NCI-H774 (cell line): ENCODE data around the gene CYP2R1.
"Not testable (repeated sequence)": the region's sequence is repeated elsewhere in the genome, so short reads cannot be mapped to it uniquely, and the experiment has no call there.

ENCODE experiments used
- DNase-seq: peaks from one replicate; lab custom pipeline; 2025; lab: John Stamatoyannopoulos, UW

Gene CYP2R1

DNA sequence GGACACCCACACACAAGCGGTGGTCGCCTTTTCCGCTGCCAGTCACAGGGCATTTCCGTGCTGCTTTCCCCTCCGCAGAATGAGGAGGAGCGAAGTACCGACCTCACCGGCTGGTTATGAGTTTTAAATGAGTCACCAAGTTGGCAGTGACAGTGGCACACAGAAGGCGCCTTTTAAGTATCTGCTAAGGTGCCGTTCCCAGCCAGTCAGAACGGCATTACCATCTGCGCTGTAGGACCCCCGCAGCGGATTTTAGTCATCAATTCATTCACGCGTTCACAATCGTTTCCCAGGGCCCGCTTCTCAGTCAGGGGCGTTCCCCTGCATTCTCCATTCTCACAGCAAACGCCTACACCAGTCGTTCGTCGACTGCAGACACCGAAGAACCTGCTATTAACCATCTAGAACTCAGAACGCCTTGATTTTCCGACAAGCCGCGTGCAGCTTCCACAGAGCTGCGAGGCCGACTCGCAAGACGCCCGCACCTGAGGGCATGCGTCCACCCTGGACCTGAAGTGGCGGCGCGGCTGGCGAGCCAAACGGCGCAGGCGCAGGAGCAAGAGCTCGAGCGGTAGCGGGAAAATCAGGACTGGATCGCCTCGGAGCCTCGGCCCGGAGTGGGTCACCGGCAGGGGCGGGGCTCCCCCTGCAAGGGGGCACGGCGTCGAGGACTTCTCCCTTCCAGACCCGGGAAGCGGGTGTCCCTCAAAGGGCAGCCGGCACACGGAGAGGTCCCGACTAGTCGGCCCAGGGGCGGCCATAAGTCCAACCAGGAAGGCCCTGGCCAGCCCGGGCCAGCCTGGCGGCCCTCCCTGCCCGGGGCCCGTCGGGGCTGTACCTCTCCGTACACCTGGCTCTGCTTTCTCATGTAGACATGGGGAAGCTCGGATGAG is 642 bp downstream of the CYP2R1 start:
- DNase-seq: peak; percentile 85

DNA sequence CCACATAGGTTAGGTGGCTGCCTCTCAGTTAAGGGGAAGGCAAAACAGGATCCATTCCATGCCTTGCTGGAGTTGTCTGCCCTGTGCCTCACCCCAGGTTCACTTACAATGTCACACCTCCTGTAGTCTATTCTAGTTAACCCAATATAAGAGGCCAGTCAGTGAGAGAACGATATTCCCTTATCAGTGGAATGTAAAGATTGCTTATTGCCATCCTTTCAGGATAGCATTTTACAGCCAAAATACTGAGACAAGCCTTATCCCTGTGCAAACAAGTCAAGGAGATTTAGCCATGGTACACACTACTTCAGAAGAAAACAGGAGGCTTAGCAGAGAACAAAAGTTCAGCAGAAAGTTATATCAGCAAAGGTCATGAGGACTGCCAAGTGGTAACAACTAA is 5.5 kb downstream of the CYP2R1 start:
- DNase-seq: no peak

DNA sequence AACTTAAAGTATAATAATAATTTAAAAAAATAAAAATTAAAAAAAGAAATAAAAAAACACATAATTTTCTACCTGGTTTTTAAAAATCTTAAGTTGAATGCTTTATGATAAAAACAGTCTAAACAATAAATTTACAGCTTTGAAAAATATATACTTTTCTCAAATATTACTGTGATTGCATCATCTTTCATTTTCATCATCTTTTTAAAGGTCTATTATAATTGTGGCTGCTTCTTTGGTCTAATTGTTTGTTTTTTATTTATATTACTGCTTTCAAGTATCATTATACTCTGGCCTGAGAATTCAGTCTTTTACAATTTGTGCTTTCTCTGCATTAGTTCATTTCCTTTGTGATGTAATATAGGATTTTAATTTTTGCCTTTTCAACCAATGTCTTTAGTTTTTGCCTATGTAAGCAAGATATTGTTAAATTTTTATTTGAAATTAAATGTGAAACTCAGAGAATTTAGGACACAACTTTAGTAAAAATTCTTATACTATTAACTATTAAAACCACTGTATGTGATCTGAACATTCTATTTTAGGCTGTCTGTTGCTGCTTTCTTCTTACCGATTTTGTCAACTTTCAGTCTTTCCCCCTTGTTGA is 7.3 kb downstream of the CYP2R1 start:
- no peak for DNase-seq

DNA sequence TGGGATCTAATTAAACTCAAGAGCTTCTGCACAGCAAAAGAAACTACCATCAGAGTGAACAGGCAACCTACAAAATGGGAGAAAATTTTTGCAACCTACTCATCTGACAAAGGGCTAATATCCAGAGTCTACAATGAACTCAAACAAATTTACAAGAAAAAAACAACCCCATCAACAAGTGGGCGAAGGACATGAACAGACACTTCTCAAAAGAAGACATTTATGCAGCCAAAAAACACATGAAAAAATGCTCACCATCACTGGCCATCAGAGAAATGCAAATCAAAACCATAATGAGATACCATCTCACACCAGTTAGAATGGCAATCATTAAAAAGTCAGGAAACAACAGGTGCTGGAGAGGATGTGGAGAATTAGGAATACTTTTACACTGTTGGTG is 8.3 kb downstream of the CYP2R1 start:
- not testable (repeated sequence) for DNase-seq

DNA sequence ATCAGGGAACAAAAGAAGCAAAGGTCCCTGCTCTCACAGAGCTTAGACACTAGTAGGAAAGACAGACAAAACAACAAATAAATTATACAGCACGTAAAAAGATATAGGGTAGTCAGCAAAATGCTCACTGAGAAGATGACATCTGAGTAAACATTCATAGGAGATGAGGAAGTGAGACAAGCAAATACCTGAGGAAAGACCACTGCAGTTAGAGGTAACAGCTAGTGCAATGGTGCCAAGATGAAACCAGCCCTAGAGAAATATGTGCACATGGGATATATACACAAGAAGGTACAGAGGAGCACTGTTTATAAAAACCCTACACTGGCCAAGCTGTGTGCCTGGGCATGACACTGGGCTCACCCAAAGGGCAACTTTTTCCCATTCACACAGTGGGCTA is 9.8 kb downstream of the CYP2R1 start:
- no peak for DNase-seq

DNA sequence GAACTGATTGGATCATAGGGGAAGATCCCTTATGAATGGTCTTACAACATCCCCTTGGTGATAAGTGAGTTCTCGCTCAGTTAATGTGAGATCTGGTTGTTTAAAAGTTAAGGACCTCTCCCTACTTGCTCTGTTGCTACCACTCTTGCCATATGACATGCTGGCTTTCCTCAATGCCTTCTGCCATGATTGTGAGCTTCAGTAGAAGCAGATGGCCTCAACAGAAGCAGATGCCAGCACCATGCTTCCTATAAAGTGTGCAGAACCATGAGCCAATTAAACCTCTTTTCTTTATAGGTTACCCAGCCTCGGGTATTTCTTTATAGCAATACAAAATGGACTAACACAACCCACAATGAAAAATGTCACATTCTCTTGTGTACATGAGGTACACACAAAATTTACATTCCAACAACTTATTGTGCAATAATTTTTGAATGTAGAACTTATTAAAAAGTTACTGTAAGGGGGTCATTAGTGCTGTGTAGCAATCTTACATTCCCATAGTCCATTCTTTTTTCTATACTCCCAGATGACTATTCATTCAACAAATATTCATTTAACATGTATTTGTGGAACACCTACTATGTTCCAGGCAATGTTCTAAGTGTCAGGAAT is 10.3 kb downstream of the CYP2R1 start:
- no peak for DNase-seq

DNA sequence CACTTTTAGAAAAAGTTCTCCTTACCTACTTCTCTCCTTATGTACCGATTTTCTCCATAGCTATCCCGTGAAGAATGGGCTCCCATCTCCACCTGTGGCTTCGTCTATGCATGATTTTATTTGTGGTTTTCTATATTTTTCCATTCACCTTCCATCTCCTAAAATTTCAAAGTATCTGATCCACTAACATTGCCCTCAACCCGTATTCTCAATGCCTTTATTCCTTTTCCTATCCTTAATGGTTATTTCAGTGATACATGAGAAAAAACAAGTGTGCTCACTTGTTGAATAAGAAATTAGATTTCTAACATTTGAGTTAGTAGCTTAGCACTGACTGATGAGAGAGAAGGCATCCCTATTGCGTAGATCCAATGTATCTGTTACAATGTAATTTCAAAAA is 16.9 kb downstream of the CYP2R1 start:
- DNase-seq: no peak

DNA sequence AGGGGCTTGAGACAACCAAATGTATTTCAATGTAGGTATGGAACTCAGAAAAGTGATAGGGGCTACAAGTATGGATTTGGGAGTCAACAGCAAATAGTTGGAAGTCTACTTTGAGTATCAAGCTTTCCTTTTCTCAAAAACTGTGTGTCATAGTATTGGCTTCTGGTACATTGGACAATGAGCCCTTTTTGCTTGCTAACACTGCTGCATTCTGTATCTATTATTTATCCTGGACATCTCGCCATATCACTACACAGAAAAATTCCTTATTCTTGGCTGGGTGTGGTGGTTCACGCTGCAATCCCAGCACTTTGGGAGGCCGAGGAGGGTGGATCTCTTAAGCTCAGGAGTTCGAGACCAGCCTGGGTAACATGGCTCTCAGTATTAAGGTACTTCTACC is 18.4 kb downstream of the CYP2R1 start:
- DNase-seq: no peak

DNA sequence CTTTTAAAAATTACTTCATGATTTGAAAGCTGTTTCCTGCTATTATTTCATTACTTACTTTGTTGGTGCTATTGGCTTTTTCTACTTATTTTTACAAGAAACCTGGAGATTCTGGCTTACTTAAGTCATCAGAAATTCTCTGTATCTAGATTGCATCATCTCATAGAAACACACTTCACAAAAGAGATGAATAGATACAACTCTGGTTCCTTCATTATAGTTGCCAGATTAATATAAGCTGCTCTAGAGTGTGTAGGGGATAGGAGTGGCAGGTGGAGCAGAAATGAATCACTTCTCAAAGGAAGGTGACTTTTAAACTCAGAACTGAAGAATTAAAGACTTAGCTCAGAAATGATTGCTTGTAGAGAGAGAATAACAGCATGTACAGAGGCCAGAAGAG is 20.0 kb downstream of the CYP2R1 start:
- DNase-seq: no peak

DNA sequence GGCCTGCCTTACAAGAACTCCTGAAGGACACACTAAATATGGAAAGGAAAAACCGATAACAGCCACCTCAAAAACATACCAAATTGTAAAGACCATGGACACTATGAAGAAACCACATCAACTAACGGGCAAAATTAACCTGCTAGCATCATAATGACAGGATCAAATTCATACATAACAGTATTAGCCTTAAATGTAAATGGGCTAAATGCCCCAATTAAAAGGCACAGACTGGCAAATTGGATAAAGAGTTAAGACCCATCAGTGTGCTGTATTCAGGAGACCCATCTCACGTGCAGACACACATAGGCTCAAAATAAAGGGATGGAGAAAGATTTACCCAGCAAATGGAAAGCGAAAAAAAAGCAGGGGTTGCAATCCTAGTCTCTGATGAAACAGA is 28.3 kb downstream of the CYP2R1 start:
- not testable (repeated sequence) for DNase-seq

DNA sequence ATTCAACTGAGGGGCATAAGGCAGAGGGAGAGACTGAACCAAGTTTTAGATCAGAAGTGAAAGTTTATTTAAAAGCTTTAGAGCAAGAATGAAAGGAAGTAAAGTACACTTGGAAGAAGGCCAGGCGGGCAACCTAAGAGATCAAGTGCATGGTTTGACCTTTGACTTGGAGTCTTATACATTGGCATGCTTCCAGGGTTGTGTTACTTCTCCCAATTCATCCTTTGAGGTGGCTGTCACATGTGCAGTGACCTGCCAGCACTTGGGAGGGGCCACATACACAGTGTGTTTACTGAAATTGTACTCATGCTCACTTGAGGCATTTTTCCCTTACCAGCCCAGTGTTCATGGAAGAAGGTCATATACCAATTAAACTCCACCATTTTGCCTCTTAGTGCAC is 30.4 kb downstream of the CYP2R1 start:
- DNase-seq: no peak

DNA sequence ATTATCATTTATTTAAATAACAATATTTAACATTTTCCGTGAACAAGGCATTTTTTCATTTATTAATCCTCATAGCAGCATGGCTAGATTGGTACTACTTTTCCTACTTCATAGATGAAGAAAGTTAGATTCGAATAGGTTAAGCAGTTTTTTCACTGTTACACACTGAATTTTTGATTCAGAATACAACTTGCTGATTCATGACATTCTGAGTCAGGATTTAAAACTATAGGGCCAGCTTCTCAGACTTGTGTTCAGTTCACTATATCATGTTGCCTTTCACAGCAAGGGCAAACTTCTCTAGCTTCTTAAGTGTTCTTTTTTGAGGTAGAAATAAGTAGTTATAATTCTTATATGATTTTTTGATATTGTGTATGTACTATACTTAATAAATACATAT is 31.5 kb downstream of the CYP2R1 start:
- no peak for DNase-seq

DNA sequence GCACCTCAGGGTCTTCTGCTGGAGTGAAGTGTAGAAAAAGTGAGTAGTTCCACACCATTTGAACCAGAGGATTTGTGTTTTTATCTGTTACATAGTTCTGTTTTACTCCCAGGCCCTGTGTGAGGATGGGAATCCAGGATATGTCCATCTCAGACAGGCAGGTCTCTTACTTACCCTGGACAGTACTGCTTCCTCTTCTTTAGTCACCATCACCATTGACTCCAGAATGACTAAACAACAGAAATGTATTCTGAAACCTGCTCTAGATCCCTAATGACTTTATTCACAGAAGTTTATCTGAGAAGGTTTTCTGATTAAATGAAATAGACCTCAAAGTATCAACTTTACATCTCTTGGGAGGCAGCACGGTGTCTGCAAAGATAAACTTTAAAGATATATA is 33.6 kb downstream of the CYP2R1 start:
- DNase-seq: no peak

DNA sequence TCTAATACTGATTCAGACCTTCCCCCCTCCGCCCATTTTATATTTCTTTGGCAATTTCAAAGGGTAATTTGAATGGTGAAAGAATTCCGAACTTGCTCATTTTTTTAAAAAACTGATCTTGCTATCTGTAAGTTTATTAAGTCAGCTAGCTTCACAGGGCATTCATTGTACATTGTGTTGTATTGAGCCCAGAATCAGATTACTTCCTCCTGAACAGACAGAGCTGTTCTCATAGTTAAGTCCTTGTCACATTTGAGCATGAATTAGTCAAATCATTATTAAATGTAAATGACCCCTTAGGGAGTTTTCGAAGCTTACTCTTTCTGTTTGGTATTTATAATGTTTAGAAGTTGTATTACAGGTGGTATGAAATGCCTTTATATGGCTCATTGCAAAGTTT is 34.4 kb downstream of the CYP2R1 start:
- DNase-seq: no peak

DNA sequence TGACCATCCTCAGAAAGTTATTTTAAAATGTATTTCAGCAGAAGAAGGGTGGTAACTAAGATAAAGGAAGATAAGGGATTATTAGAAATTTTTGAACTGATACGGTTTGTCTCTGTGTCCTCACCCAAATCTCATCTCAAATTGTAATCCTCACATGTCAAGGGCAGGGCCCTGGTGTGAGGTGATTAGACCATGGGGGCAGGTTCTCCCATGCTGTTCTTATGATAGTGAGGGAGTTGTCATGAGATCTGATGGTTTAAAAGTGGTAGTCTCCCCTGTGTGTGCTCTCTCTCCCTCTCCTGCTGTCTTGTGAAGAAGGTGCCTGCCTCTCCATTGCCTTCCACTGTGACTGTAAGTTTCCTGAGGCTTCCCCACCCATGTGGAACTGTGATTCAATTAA is 36.1 kb downstream of the CYP2R1 start:
- DNase-seq: no peak

DNA sequence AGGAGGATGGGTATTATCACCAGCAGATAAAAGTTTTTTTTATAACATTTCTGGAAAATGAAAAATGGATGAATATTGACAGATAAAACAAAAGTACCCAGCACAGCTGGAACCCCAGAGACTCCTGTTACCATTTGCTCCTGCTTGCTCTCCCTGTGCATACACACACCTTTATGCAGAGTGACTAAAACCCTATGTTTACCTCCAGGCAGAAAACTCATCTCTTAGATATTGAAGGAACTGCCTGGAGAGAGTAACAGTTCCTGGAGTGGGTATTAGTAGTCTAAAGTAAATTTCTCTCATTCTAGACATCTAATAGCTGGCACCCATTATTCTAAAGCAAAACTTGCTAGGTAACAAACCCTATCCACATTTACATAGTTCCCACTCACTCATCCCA is 38.0 kb downstream of the CYP2R1 start:
- DNase-seq: no peak

DNA sequence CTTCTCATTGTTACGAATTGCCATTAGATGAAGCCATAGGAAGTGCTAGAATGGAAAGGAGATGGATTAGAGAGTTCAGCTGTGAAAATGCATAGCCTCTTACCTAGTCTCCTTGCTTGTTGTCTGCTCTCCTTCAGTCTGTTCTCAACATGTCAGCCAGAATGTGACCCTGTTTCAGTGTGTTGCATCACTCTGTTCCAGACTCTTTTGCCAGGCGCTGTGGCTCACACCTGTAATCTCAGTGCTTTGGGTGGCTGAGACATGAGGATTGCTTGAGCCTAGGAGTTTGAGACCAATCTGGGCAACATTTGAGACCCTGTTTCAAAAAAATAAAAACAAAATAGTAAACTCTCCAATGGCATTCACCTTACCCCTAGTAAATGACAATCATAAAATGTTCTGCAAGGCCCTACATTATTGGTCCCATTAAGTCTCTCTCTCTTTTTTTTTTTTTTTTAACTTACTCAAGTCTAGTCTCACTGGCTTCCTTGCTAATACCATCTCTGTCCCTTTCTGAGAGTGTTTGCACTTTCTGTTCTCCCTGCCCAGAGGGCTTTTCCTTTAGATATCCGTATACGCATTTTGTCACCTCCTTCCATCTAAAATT is 39.4 kb downstream of the CYP2R1 start:
- no peak for DNase-seq

DNA sequence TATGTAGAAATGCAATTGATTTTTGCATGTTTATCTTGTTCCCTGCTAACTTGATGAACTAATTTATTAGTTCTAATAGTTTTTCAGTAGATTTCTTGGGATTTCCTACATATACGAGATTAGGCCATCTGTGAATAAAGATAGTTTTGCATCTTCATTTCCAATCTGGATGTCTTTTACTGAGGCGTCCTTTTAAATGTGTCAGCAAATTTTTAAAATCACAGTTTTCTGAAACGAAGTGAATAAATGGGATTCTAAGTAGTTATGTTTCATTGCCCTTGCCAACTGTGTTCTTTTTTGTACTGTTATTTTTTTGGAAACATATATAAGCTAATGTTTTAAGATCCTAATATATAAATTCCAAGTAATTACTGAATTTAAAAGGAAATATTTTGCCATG is 50.0 kb downstream of the CYP2R1 start:
- no peak for DNase-seq

DNA sequence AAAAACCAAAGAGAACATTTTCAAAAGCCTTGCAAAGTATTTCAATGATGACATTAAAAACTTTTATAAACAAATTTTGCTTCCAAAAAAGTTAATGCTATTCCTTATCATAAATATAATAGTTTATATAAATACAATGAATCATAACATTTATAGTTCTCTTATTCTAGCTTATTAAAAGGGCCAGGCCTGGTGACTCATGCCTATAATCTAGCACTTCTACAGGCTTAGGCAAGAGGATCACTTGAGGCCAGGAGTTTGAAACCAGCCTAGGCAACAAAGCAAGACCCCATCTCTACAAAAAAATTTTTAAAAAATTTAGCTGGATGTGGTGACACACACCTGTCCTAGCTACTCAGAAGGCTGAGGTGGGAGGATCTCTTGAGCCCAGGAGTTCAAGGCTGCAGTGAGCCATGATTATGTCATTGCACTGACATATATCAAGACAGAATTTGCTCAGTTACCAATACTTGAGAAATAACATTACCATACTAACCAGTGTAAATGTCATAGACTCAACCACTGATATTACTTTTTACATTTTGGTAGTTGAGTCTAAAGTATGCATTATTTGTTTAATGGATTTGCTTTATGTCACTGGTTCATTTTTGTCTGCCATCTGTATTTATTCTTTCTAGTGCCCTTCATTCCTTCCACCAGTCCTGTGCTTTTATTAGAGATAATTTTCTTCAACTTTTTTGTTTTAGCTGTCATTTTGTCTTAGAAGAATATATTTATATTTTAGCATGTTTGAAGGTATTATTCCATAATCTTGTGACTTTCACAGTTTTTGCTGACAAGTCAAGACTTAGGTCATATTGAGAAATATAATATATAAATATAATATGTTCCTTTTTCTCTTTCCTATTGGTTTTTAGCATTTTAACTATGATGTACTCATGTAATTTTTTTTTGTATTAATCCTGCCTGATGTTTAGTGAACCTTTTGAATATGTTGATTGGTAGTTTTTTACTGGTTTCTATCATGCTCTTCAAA is 56.2 kb downstream of the CYP2R1 start:
- DNase-seq: no peak
